Tibial nerve (tissue), 3 donors: ENCODE results near the gene SLC5A5.

ENCODE experiments used
- CTCF ChIP-seq, 5 experiments: fragments of 200-600 bp in 3 of 5; fragments of 450-650 bp in 2 of 5; sonication (generic) in 3 of 5; IDR thresholded peaks; one replicate each; pipeline ENCODE4 v1.5.1; 2016 to 2019; ENCODE audit warnings: antibody characterized with exemption in 5 of 5, mild to moderate bottlenecking in 3 of 5, moderate library complexity in 2 of 5
- POLR2A ChIP-seq, 2 donors: fragments of 450-650 bp; IDR thresholded peaks; one replicate each; pipeline ENCODE4 v1.6.1; 2017; ENCODE audit warnings: antibody characterized with exemption in 2 of 2, mild to moderate bottlenecking in 2 of 2, moderate library complexity in 2 of 2

GRCh38 chr19:17848595-17849292 is 23.0 kb upstream of the SLC5A5 start:
- TF ChIP-seq POLR2A (IDR thresholded peaks at IDR 0.05) (no peak), CTCF (IDR thresholded peaks at IDR 0.05) (no peak)
